ENCODE results near the gene RFPL3. TPM values are rescaled to one million over a fixed set of nuclear protein-coding genes. Genes with fewer than 3 reads are reported as not detected.
"Not testable (repeated sequence)": the region's sequence is repeated elsewhere in the genome, so short reads cannot be mapped to it uniquely, and the experiment has no call there.

Gene RFPL3
- total RNA-seq, 1 donor from 2014 or later: not detected

GRCh38 chr22:32328306-32329201 is 29.1 kb upstream of the RFPL3 start:
- DNase-seq (no peak), ATAC-seq (no peak)
- intact Hi-C loops (cut with micrococcal nuclease): no loop called here

- no peak for ATAC-seq
- no peak for DNase-seq
- intact Hi-C loops (cut with micrococcal nuclease): no loop called here
Measured at GRCh38 chr22:32329202-32329645, 28.4 kb upstream of the RFPL3 start.

- no peak for DNase-seq
- no peak for ATAC-seq
- intact Hi-C loops (cut with micrococcal nuclease): no loop called here
Measured at GRCh38 chr22:32331236-32331917, 26.3 kb upstream of the RFPL3 start.

GRCh38 chr22:32331918-32332725 is 25.5 kb upstream of the RFPL3 start:
- intact Hi-C loops (cut with micrococcal nuclease): no loop called here
- no peak for ATAC-seq
- no peak for DNase-seq

GRCh38 chr22:32333141-32333768 is 24.4 kb upstream of the RFPL3 start:
- DNase-seq: no peak
- intact Hi-C loops (cut with micrococcal nuclease): no loop called here
- ATAC-seq: no peak

GRCh38 chr22:32333769-32334659 is 23.7 kb upstream of the RFPL3 start:
- no peak for DNase-seq
- intact Hi-C loops (cut with micrococcal nuclease): no loop called here
- ATAC-seq: no peak

- ATAC-seq (peak; percentile 74), DNase-seq (no peak)
- intact Hi-C loops (cut with micrococcal nuclease): no loop called here
Measured at GRCh38 chr22:32334660-32335365, 22.9 kb upstream of the RFPL3 start.

- ATAC-seq (no peak), DNase-seq (no peak)
- intact Hi-C loops (cut with micrococcal nuclease): no loop called here
Measured at GRCh38 chr22:32335471-32335870, 22.2 kb upstream of the RFPL3 start.

GRCh38 chr22:32336121-32336603 is 21.5 kb upstream of the RFPL3 start:
- ATAC-seq: no peak
- intact Hi-C loops (cut with micrococcal nuclease): no loop called here

GRCh38 chr22:32336771-32337424 is 20.8 kb upstream of the RFPL3 start:
- no peak for DNase-seq
- intact Hi-C loops (cut with micrococcal nuclease): no loop called here
- no peak for ATAC-seq

More at GRCh38 chr22:32336121-32336603, 21.5 kb upstream of the RFPL3 start:
- DNase-seq: no peak

GRCh38 chr22:32337425-32337824 is 20.2 kb upstream of the RFPL3 start:
- DNase-seq; intact Hi-C loops (cut with micrococcal nuclease); ATAC-seq: not testable (repeated sequence)

- no peak for ATAC-seq
- DNase-seq: no peak
- intact Hi-C loops (cut with micrococcal nuclease): no loop called here
Measured at GRCh38 chr22:32338757-32339156, 18.9 kb upstream of the RFPL3 start.

- ATAC-seq: no peak
- DNase-seq: no peak
- intact Hi-C loops (cut with micrococcal nuclease): no loop called here
Measured at GRCh38 chr22:32339190-32340012, 18.3 kb upstream of the RFPL3 start.

GRCh38 chr22:32340411-32340810 is 17.3 kb upstream of the RFPL3 start:
- DNase-seq (no peak), ATAC-seq (no peak)
- intact Hi-C loops (cut with micrococcal nuclease): no loop called here

- intact Hi-C loops (cut with micrococcal nuclease): no loop called here
- no peak for DNase-seq
- ATAC-seq: no peak
Measured at GRCh38 chr22:32341122-32341740, 16.4 kb upstream of the RFPL3 start.

- ATAC-seq (no peak), DNase-seq (no peak)
- intact Hi-C loops (cut with micrococcal nuclease): no loop called here
Measured at GRCh38 chr22:32342977-32343376, 14.7 kb upstream of the RFPL3 start.

Measured in left ventricle myocardium superior (tissue), 1 donor.